HCT116 (cell line): ENCODE results near the gene FREY1. TPM values are rescaled to one million over a fixed set of nuclear protein-coding genes. Genes with fewer than 3 reads are reported as not detected.

Experiments used
- ATAC-seq: fragments of 200-7000 bp; cut with Tn5 transposase; 2 replicates; pipeline ENCODE4 v1.9.1; 2020; ENCODE audit warnings: mild to moderate bottlenecking, moderate library complexity
- BruUV-seq: library from RNA; stranded (reverse); fragments of 400-500 nt; replicated peaks from 2 replicates; lab custom pipeline; 2021; lab: Mats Ljungman, UMichigan
- CTCF ChIA-PET: fragments of 300-600 bp; sonication (Branson Sonifier 250); formaldehyde crosslinking; loops from one replicate; lab custom pipeline; 2021; ENCODE audit warnings: antibody characterized with exemption; lab: Charles Lee
- POLR2A ChIA-PET: fragments of 300-600, 350-600 bp; sonication (Branson Sonifier 250); formaldehyde crosslinking; loops from one replicate; lab custom pipeline; 2021; ENCODE audit warnings: antibody characterized with exemption; lab: Charles Lee
- RAD21 ChIA-PET, 2 experiments: fragments of 300-600 bp; sonication (Branson Sonifier 250); formaldehyde crosslinking; loops; one replicate each; lab custom pipeline; 2023; ENCODE audit warnings: low total read pairs in 2 of 2; ENCODE audit not compliant: uncharacterized antibody in 2 of 2, unreplicated experiment in 2 of 2, low non-redundant PET in 1 of 2; lab: Charles Lee
- DNase-seq: peaks from one replicate; pipeline ENCODE4 v3.0.0-alpha.2; 2010; ENCODE audit warnings: low read depth, low spot score
- H2AFZ ChIP-seq: fragments of 200-600 bp; shearing (Covaris generic), sonication (generic); 2 replicates; pipeline ENCODE4 v1.6.1; 2017; ENCODE audit warnings: low read depth, mixed run types, mixed read lengths, antibody characterized with exemption, low read length; ENCODE audit not compliant: poor library complexity, severe bottlenecking
- H3K27ac ChIP-seq: 2 replicates; pipeline ENCODE4 v1.5.1; 2012; ENCODE audit warnings: low read depth, low read length
- H3K27me3 ChIP-seq: fragments of 200-600 bp; sonication (generic); 2 replicates; pipeline ENCODE4 v1.6.1; 2016; ENCODE audit warnings: mixed run types, low read length, mixed read lengths; ENCODE audit not compliant: insufficient read depth
- H3K36me3 ChIP-seq, 2 experiments: fragments of 200-500 bp in 1 of 2; fragments of 200-600 bp in 1 of 2; sonication (Bioruptor generic) in 1 of 2; sonication (generic) in 1 of 2; 2 replicates each; pipeline versions ENCODE4 v1.5.1 to v1.6.1; 2014 to 2016; ENCODE audit warnings: low read length in 2 of 2, inconsistent platforms in 1 of 2, mixed read lengths in 1 of 2, mixed run types in 1 of 2; ENCODE audit not compliant: insufficient read depth in 2 of 2, control insufficient read depth in 1 of 2
- H3K4me1 ChIP-seq, 2 experiments: fragments of 200-600 bp in 1 of 2; sonication (generic) in 1 of 2; 2 replicates each; pipeline versions ENCODE4 v1.5.1 to v1.6.1; 2012 to 2017; ENCODE audit warnings: low read length in 2 of 2, inconsistent platforms in 1 of 2, mild to moderate bottlenecking in 1 of 2, mixed read lengths in 1 of 2, mixed run types in 1 of 2, moderate library complexity in 1 of 2; ENCODE audit not compliant: insufficient read depth in 2 of 2, control insufficient read depth in 1 of 2
- H3K4me2 ChIP-seq: fragments of 200-600 bp; sonication (generic); 2 replicates; pipeline ENCODE4 v1.6.1; 2017; ENCODE audit warnings: mixed run types, low read length, mixed read lengths
- H3K4me3 ChIP-seq, 2 experiments: fragments of 200-600 bp in 1 of 2; sonication (generic) in 1 of 2; replicated peaks in 1 of 2; 2 replicates each; pipeline ENCODE4 v1.5.1; 2011 to 2016; ENCODE audit warnings: low read length in 2 of 2, control low read depth in 1 of 2, low read depth in 1 of 2, mild to moderate bottlenecking in 1 of 2, mixed read lengths in 1 of 2, mixed run types in 1 of 2
- H3K79me2 ChIP-seq: fragments of 200-600 bp; sonication (generic); 2 replicates; pipeline ENCODE4 v1.6.1; 2017; ENCODE audit warnings: mild to moderate bottlenecking, mixed run types, low read length, moderate library complexity, mixed read lengths; ENCODE audit not compliant: insufficient read depth
- H3K9ac ChIP-seq: fragments of 200-600 bp; sonication (generic); 2 replicates; pipeline ENCODE4 v1.6.1; 2016; ENCODE audit warnings: low read length, mixed read lengths
- H3K9me2 ChIP-seq: fragments of 200-600 bp; sonication (generic), shearing (Covaris generic); 2 replicates; pipeline ENCODE4 v1.6.1; 2017; ENCODE audit warnings: mixed run types, mild to moderate bottlenecking, moderate library complexity; ENCODE audit not compliant: insufficient read depth
- H3K9me3 ChIP-seq, 2 experiments: fragments of 200-500 bp in 1 of 2; fragments of 200-600 bp in 1 of 2; sonication (Bioruptor generic) in 1 of 2; sonication (generic) in 1 of 2; 2 replicates each; pipeline ENCODE4 v1.6.1; 2014 to 2017; ENCODE audit warnings: low read length in 2 of 2, mixed read lengths in 2 of 2, inconsistent platforms in 1 of 2, low read depth in 1 of 2, mild to moderate bottlenecking in 1 of 2, mixed run types in 1 of 2, moderate library complexity in 1 of 2; ENCODE audit not compliant: control insufficient read depth in 1 of 2, insufficient read depth in 1 of 2
- H4K20me1 ChIP-seq: fragments of 200-600 bp; sonication (generic), shearing (Covaris generic); 2 replicates; pipeline ENCODE4 v1.6.1; 2017; ENCODE audit warnings: mixed run types, mild to moderate bottlenecking, moderate library complexity; ENCODE audit not compliant: insufficient read depth
- CBX3 ChIP-seq: IDR thresholded peaks from 2 replicates; pipeline ENCODE4 v1.6.1; 2012; ENCODE audit warnings: low read depth
- CTCF ChIP-seq, 3 experiments: fragments of 200-600 bp in 1 of 3; sonication (generic) in 1 of 3; IDR thresholded peaks in 2 of 3; conservative IDR thresholded peaks in 1 of 3; 2 replicates each; pipeline ENCODE4 v1.5.1; 2012 to 2017; ENCODE audit warnings: low read depth in 2 of 3, low read length in 2 of 3, antibody characterized with exemption in 1 of 3, borderline replicate concordance in 1 of 3, control low read depth in 1 of 3, mild to moderate bottlenecking in 1 of 3, mixed read lengths in 1 of 3, mixed run types in 1 of 3, moderate library complexity in 1 of 3; ENCODE audit not compliant: insufficient read depth in 1 of 3
- EGR1 ChIP-seq: IDR thresholded peaks from 2 replicates; pipeline ENCODE4 v1.6.1; 2012; ENCODE audit warnings: low read depth
- ELF1 ChIP-seq: IDR thresholded peaks from 2 replicates; pipeline ENCODE4 v1.6.1; 2012; ENCODE audit warnings: low read depth, borderline replicate concordance
- FOSL1 ChIP-seq: IDR thresholded peaks from 2 replicates; pipeline ENCODE4 v1.6.1; 2012; ENCODE audit warnings: low read depth
- JUND ChIP-seq: IDR thresholded peaks from 2 replicates; pipeline ENCODE4 v1.6.1; 2012
- MAX ChIP-seq: IDR thresholded peaks from 2 replicates; pipeline ENCODE4 v1.6.1; 2012
- POLR2A ChIP-seq: IDR thresholded peaks from 2 replicates; pipeline ENCODE4 v1.7.0; 2011; ENCODE audit warnings: borderline replicate concordance; ENCODE audit not compliant: insufficient read depth, insufficient read length; ENCODE audit errors: extremely low read depth
- POLR2AphosphoS5 ChIP-seq: IDR thresholded peaks from 2 replicates; pipeline ENCODE4 v1.6.1; 2011; ENCODE audit warnings: mild to moderate bottlenecking, low read depth, low read length, moderate library complexity
- RAD21 ChIP-seq: IDR thresholded peaks from 2 replicates; pipeline ENCODE4 v1.6.1; 2012; ENCODE audit warnings: low read depth, mild to moderate bottlenecking
- SIN3A ChIP-seq: IDR thresholded peaks from 2 replicates; pipeline ENCODE4 v1.6.1; 2012; ENCODE audit warnings: low read depth
- SP1 ChIP-seq: IDR thresholded peaks from 2 replicates; pipeline ENCODE4 v1.6.1; 2012; ENCODE audit warnings: low read depth
- YY1 ChIP-seq: IDR thresholded peaks from 2 replicates; pipeline ENCODE4 v1.6.1; 2011; ENCODE audit warnings: low read length, low read depth, moderate library complexity, mild to moderate bottlenecking; ENCODE audit not compliant: insufficient replicate concordance; ENCODE audit errors: extremely low read depth
- ZFX ChIP-seq: fragments of 450-650 bp; IDR thresholded peaks from 2 replicates; pipeline ENCODE4 v1.6.1; 2017
- intact Hi-C: fragments of 100-400 bp; cut with micrococcal nuclease; formaldehyde crosslinking; loops from 2 replicates; pipeline ENCODE4 v1.10.0; 2022
- total RNA-seq: library from RNA; stranded (reverse); gene quantifications from one replicate; pipeline ENCODE4 v1.2.1, GENCODE V29; 2021; ENCODE audit not compliant: unreplicated experiment

FREY1 gene
- total RNA-seq, 1 experiment from 2014 or later, result 0.96 TPM

GRCh38 chr11:45910623-45911022, 3.6 kb upstream of the FREY1 start (continued):
- TF ChIP-seq CTCF (IDR thresholded peaks at IDR 0.05 in 2 of 3, conservative IDR thresholded peaks at IDR 0.05 in 1 of 3; ENCODE audit: borderline replicate concordance in 1 of 3, insufficient read depth in 1 of 3, low read depth in 2 of 3, low read length in 2 of 3) (no peak), MAX (no peak)

GRCh38 chr11:45909594-45910475, 2.8 kb upstream of the FREY1 start:
- no peaks in the 10 kb centered on the region for H3K79me2 ChIP-seq
- H3K9me3 ChIP-seq, result no peaks in the 10 kb centered on the region
- no peak overlapping the region for H3K4me2 ChIP-seq
- no peaks in the 10 kb centered on the region for H3K9me2 ChIP-seq
- RAD21 ChIA-PET, result no interaction called here
- H2AFZ ChIP-seq, result no peak overlapping the region
- BruUV-seq, result no TSS peak
- ATAC-seq, result no peak
- CTCF ChIA-PET, result no interaction called here
- H4K20me1 ChIP-seq, result no peaks in the 10 kb centered on the region
- H3K27me3 ChIP-seq, result no peaks in the 10 kb centered on the region
- H3K4me3 ChIP-seq, result no peak overlapping the region
- intact Hi-C loops, result no loop called here
- H3K9ac ChIP-seq, result no peak overlapping the region
- DNase-seq, result no peak
- POLR2A ChIA-PET, result no interaction called here
- no peaks in the 10 kb centered on the region; a peak in 1 of 4 replicates for H3K36me3 ChIP-seq
- H3K4me1 ChIP-seq, result no peaks in the 10 kb centered on the region
- TF ChIP-seq CBX3 (no peak), ZFX (no peak), FOSL1 (no peak), POLR2A (no peak), SP1 (no peak), YY1 (no peak), MAX (no peak), EGR1 (no peak), RAD21 (no peak), ELF1 (no peak), JUND (no peak), CTCF (IDR thresholded peaks at IDR 0.05 in 2 of 3, conservative IDR thresholded peaks at IDR 0.05 in 1 of 3; ENCODE audit: borderline replicate concordance in 1 of 3, insufficient read depth in 1 of 3, low read depth in 2 of 3, low read length in 2 of 3) (no peak), POLR2AphosphoS5 (no peak), SIN3A (no peak)
- no peak overlapping the region for H3K27ac ChIP-seq
